HCT116 (cell line): ENCODE data around the gene FIP1L1.

Experiments
- CEBPB ChIP-seq: IDR thresholded peaks from 2 replicates; pipeline ENCODE4 v1.6.1; 2012; ENCODE audit warnings: low read depth
- EZH2 ChIP-seq: fragments of 200-600 bp; sonication (generic); IDR thresholded peaks from 2 replicates; pipeline ENCODE4 v1.6.1; 2017; ENCODE audit warnings: antibody characterized with exemption, mixed run types
- POLR2A ChIP-seq: IDR thresholded peaks from 2 replicates; pipeline ENCODE4 v1.7.0; 2011; ENCODE audit warnings: borderline replicate concordance; ENCODE audit not compliant: insufficient read depth, insufficient read length; ENCODE audit errors: extremely low read depth
- SP1 ChIP-seq: IDR thresholded peaks from 2 replicates; pipeline ENCODE4 v1.6.1; 2012; ENCODE audit warnings: low read depth
- ZNF274 ChIP-seq: fragments of 200-500 bp; sonication (Bioruptor generic); IDR thresholded peaks from 2 replicates; pipeline ENCODE4 v1.6.1; 2014; ENCODE audit warnings: mild to moderate bottlenecking, low read depth, low read length, inconsistent platforms
- TF ChIP-seq, protein P1 (sequence below), 3 experiments: fragments of 200-600 bp in 1 of 3; sonication (generic) in 1 of 3; IDR thresholded peaks in 2 of 3; conservative IDR thresholded peaks in 1 of 3; 2 replicates each; pipeline ENCODE4 v1.5.1; 2012 to 2017; ENCODE audit warnings: low read depth in 2 of 3, low read length in 2 of 3, antibody characterized with exemption in 1 of 3, borderline replicate concordance in 1 of 3, control low read depth in 1 of 3, mild to moderate bottlenecking in 1 of 3, mixed read lengths in 1 of 3, mixed run types in 1 of 3, moderate library complexity in 1 of 3; ENCODE audit not compliant: insufficient read depth in 1 of 3
- TF ChIP-seq, protein P2 (sequence below): IDR thresholded peaks from 2 replicates; pipeline ENCODE4 v1.6.1; 2012; ENCODE audit warnings: low read depth

DNA sequence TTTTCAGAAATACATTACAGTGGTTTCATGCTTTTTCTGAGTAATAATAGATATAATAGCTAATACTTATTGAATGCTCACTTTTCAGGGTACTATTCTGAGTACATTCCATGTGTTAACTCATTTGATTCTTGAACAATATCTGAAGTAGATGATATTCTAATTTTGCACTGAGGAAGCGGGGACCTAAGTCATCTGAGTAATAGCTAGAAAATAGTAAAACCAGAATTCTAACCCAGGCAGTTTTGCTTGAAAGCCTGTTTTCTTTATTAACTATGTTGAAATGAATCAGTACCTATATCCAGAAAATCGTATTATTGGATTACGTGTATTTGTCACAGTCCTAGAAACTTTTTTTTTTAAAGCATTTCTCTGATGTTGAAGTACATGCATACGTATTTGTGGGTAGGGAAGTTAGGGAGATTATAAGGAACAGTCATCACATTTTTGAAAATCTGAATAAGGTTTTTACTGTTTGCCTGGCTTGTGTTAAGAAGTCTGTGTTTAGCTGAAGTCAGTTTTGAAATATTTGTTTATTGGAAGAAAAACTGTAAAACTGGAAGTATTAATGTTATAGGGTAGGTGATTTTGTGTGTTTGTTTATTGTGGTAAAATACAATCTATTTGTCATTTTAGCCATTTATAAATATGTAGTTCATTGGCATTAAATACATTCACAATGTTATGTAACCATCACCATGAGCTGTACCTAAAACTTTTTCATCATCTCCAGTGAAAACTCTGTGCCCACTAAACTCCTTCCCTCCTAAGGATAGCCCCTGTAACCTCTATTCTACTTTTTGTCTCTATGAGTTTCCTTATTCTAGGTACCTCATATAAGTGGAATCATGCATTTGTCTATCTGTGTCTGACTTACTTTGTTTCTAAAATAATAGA lies 55.3 kb downstream of the FIP1L1 start:
- TF ChIP-seq POLR2A: no peak
- TF ChIP-seq CEBPB: no peak
- TF ChIP-seq ZNF274: no peak
- TF ChIP-seq, protein P1, sequence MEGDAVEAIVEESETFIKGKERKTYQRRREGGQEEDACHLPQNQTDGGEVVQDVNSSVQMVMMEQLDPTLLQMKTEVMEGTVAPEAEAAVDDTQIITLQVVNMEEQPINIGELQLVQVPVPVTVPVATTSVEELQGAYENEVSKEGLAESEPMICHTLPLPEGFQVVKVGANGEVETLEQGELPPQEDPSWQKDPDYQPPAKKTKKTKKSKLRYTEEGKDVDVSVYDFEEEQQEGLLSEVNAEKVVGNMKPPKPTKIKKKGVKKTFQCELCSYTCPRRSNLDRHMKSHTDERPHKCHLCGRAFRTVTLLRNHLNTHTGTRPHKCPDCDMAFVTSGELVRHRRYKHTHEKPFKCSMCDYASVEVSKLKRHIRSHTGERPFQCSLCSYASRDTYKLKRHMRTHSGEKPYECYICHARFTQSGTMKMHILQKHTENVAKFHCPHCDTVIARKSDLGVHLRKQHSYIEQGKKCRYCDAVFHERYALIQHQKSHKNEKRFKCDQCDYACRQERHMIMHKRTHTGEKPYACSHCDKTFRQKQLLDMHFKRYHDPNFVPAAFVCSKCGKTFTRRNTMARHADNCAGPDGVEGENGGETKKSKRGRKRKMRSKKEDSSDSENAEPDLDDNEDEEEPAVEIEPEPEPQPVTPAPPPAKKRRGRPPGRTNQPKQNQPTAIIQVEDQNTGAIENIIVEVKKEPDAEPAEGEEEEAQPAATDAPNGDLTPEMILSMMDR (IDR thresholded peaks at IDR 0.05 in 2 of 3, conservative IDR thresholded peaks at IDR 0.05 in 1 of 3; ENCODE audit: borderline replicate concordance in 1 of 3, insufficient read depth in 1 of 3, low read depth in 2 of 3, low read length in 2 of 3): no peak
- no peak for TF ChIP-seq SP1
- no peak for TF ChIP-seq EZH2
- TF ChIP-seq, protein P2, sequence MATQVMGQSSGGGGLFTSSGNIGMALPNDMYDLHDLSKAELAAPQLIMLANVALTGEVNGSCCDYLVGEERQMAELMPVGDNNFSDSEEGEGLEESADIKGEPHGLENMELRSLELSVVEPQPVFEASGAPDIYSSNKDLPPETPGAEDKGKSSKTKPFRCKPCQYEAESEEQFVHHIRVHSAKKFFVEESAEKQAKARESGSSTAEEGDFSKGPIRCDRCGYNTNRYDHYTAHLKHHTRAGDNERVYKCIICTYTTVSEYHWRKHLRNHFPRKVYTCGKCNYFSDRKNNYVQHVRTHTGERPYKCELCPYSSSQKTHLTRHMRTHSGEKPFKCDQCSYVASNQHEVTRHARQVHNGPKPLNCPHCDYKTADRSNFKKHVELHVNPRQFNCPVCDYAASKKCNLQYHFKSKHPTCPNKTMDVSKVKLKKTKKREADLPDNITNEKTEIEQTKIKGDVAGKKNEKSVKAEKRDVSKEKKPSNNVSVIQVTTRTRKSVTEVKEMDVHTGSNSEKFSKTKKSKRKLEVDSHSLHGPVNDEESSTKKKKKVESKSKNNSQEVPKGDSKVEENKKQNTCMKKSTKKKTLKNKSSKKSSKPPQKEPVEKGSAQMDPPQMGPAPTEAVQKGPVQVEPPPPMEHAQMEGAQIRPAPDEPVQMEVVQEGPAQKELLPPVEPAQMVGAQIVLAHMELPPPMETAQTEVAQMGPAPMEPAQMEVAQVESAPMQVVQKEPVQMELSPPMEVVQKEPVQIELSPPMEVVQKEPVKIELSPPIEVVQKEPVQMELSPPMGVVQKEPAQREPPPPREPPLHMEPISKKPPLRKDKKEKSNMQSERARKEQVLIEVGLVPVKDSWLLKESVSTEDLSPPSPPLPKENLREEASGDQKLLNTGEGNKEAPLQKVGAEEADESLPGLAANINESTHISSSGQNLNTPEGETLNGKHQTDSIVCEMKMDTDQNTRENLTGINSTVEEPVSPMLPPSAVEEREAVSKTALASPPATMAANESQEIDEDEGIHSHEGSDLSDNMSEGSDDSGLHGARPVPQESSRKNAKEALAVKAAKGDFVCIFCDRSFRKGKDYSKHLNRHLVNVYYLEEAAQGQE: no peak
